Colonic mucosa (tissue), 4 donors: ENCODE measurements around the gene PAK4. TPM values are rescaled to one million over a fixed set of nuclear protein-coding genes. Genes with fewer than 3 reads are reported as not detected.
A peak's percentile ranks its signal among the peaks of the same experiment; 100 is the strongest.

ENCODE experiments used
- DNase-seq: peaks from one replicate; pipeline ENCODE4 v3.0.0-alpha.2; 2020
- H3K27ac ChIP-seq: fragments of 200-600 bp; one replicate; pipeline ENCODE4 v1.8.0; 2021
- H3K27me3 ChIP-seq: fragments of 200-600 bp; one replicate; pipeline ENCODE4 v1.8.0; 2021
- H3K36me3 ChIP-seq: fragments of 200-600 bp; one replicate; pipeline ENCODE4 v1.8.0; 2021
- H3K4me1 ChIP-seq: fragments of 200-600 bp; one replicate; pipeline ENCODE4 v1.8.0; 2021; ENCODE audit warnings: mild to moderate bottlenecking
- H3K4me3 ChIP-seq: fragments of 200-600 bp; one replicate; pipeline ENCODE4 v1.8.0; 2021
- H3K9ac ChIP-seq, 2 donors: one replicate each; pipeline ENCODE4 v1.7.0; 2013; ENCODE audit warnings: control low read depth in 2 of 2, low read depth in 2 of 2, low read length in 2 of 2
- H3K9me3 ChIP-seq: fragments of 200-600 bp; one replicate; pipeline ENCODE4 v1.8.0; 2021
- intact Hi-C: fragments of 100-400 bp; cut with DNase I; formaldehyde crosslinking; loops from one replicate; pipeline ENCODE4 v1.14.1; 2022
- total RNA-seq, 2 donors: library from RNA; stranded (reverse); fragmentation: NEBNext Ultra II Directional in 1 of 2; extraction: Animal tissue kit (Norgen Biotek cat#: 25700) in 1 of 2; gene quantifications; one replicate each; pipeline ENCODE4 v1.2.1, GENCODE V29; 2021
- TF ChIP-seq, protein P1 (sequence below): fragments of 200-600 bp; IDR thresholded peaks from one replicate; pipeline ENCODE4 v1.8.0; 2022; ENCODE audit warnings: antibody characterized with exemption, mild to moderate bottlenecking
- donor health status: healthy.
- donor health status: DM: no; HTN: no; CAD: no.
- donor health status: DM: no; HTN: no; CAD: no.

PAK4 gene
- total RNA-seq, 2 donors from 2014 or later: 85.5 to 127 TPM

- no peak overlapping the region for H3K4me3 ChIP-seq
- intact Hi-C loops: no loop called here
- no peaks in the 10 kb centered on the region for H3K9me3 ChIP-seq
- TF ChIP-seq, protein P1, sequence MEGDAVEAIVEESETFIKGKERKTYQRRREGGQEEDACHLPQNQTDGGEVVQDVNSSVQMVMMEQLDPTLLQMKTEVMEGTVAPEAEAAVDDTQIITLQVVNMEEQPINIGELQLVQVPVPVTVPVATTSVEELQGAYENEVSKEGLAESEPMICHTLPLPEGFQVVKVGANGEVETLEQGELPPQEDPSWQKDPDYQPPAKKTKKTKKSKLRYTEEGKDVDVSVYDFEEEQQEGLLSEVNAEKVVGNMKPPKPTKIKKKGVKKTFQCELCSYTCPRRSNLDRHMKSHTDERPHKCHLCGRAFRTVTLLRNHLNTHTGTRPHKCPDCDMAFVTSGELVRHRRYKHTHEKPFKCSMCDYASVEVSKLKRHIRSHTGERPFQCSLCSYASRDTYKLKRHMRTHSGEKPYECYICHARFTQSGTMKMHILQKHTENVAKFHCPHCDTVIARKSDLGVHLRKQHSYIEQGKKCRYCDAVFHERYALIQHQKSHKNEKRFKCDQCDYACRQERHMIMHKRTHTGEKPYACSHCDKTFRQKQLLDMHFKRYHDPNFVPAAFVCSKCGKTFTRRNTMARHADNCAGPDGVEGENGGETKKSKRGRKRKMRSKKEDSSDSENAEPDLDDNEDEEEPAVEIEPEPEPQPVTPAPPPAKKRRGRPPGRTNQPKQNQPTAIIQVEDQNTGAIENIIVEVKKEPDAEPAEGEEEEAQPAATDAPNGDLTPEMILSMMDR: no peak
- H3K27me3 ChIP-seq: no peaks in the 10 kb centered on the region
- peak; percentile 92 for DNase-seq
- H3K4me1 ChIP-seq: peaks cover 10% of the 10 kb centered on the region
- H3K27ac ChIP-seq: no peak overlapping the region
- H3K36me3 ChIP-seq: peaks cover 11% of the 10 kb centered on the region
- H3K9ac ChIP-seq: peak overlapping the region in 1 of 2 donors; percentile 19
Measured at GRCh38 chr19:39166571-39167391, 41.2 kb downstream of the PAK4 start.

DNA sequence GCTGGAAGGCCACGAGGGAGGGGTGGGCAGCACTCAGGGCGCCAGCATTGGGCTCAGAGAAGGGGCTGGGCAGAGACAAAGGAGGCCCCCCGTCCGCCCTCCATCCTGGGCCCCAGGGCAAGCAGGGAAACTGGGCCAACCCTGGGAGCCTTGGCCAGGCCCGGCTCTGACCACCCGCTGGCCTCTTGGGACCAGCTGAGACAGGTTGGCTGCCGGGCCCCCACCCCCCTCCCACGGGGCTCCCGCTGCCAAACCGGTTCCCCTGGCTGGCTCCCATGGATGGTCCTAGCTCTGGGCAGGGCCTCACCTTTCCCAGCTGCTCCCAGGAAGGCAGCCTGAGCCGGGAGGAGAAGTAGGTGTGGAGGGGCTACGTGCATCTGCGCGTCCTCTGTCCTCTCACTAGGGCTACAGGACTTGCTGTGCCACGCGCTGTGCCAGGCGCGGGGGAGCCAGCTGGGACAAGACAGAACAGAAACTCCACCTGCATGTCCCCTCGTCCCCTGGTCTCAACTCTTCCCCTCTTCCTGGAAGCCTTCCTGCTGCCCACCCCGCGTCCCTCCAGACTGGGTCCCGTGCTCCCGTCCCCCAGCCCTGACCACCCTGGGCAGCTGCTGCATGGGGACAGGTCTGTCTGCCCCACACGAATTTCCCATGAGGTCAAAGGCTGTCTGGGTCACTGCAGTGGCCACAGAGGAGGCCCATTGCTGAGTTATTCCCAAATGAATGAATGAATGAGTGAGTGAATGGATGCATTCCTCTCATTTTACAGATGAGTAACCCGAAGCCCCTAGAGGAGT, 42.1 kb downstream of the PAK4 start:
- H3K27ac ChIP-seq: no peak overlapping the region
- intact Hi-C loops: no loop called here

DNA sequence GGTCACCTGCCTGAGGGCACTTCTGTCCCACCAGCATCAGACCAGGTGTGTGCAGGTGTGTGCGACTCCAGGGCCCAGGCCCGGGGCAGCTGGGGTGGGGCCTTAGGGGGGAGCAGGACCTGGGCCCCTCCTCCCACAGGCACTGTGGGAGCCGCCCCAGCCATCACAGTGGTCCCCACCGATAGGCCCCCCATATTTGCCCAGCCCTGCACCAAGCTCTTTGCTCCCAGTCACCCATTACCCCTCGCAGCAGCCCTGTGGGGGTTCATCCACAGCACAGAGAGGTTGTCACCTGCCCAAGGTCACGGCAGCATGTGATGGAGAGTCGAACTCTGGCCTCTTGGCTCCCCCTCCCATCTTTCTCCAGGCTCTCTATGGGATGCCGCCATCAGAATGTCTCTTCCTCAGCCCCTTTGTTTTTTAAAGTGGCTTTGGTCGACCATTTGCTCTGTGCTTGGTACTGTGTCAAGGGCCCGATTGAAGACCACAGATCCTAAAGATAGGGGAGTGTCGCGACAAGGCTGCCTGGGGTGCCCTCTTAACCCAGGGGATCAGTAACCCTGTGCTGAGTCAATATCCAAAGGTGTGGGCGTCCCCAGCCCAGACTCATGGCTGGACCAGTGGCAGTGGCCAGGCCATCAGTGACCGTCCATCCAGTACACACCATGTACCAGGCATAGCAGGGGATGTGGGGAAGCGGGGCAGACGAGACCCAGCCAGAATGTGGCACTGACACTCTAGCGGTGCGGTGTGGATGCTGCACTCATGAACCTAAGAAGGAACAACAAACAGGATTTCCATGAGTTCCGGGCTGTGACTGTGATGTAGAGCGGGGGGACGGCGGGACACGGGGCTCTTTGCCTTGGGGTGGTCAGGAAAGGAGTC, 42.9 kb downstream of the PAK4 start:
- H3K4me1 ChIP-seq: peaks cover 10% of the 10 kb centered on the region
- no peaks in the 10 kb centered on the region for H3K9me3 ChIP-seq
- peaks cover 11% of the 10 kb centered on the region for H3K36me3 ChIP-seq
- H3K9ac ChIP-seq: no peak overlapping the region
- TF ChIP-seq, protein P1: no peak
- no peak overlapping the region for H3K27ac ChIP-seq
- intact Hi-C loops: no loop called here
- H3K27me3 ChIP-seq: no peaks in the 10 kb centered on the region
- DNase-seq: no peak
- H3K4me3 ChIP-seq: no peak overlapping the region

More for the DNA sequence above, 42.1 kb downstream of the PAK4 start:
- H3K4me1 ChIP-seq: peaks cover 10% of the 10 kb centered on the region
- H3K9me3 ChIP-seq: no peaks in the 10 kb centered on the region
- H3K27me3 ChIP-seq: no peaks in the 10 kb centered on the region
- H3K4me3 ChIP-seq: no peak overlapping the region
- TF ChIP-seq, protein P1: no peak
- H3K36me3 ChIP-seq: peaks cover 11% of the 10 kb centered on the region
- H3K9ac ChIP-seq: no peak overlapping the region
- peak; percentile 64 for DNase-seq

DNA sequence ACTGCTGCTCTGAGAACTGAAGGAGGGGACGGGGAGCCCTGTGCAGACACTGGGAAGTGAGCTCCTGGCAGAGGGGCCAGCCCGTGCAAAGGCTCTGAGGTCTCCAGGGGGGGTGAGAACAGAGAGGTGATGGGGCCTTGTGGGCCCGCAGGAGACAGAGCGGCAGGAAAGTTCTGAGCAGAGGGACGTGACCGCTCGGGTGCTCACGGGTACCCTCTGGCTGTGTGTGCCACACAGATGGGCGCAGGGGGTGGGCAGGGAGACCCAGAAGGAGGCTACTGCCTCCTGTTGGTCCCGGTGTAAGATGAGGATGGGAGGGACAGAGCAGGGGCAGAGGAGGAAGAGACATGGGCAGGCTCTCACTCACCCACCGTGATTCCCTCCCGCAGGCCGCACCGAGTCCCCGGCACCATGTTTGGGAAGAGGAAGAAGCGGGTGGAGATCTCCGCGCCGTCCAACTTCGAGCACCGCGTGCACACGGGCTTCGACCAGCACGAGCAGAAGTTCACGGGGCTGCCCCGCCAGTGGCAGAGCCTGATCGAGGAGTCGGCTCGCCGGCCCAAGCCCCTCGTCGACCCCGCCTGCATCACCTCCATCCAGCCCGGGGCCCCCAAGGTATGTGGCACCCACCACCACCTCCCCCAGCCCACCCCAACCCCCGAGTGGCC, 43.7 kb downstream of the PAK4 start:
- TF ChIP-seq, protein P1: no peak
- Histone ChIP-seq H3K27me3 (no peaks in the 10 kb centered on the region), H3K9me3 (no peaks in the 10 kb centered on the region), H3K4me3 (no peak overlapping the region), H3K36me3 (peaks cover 11% of the 10 kb centered on the region), H3K27ac (no peak overlapping the region), H3K4me1 (peaks cover 10% of the 10 kb centered on the region), H3K9ac (no peak overlapping the region)
- DNase-seq: no peak
- intact Hi-C loops: no loop called here
